Activated CD8-positive, alpha-beta memory T cell treated with anti-CD3 and anti-CD28 coated beads for 1 hour (primary cell): ENCODE data around the gene EBPL.
"Not testable (repeated sequence)": the region's sequence is repeated elsewhere in the genome, so short reads cannot be mapped to it uniquely, and the experiment has no call there.

Source experiments
- DNase-seq, 2 donors: peaks; one replicate each; pipeline ENCODE4 v3.0.0-alpha.2; 2020; ENCODE audit warnings: low read depth in 1 of 2; ENCODE audit errors: extremely low read depth in 1 of 2

EBPL gene

GRCh38 chr13:49690995-49691784 lies at the start of gene EBPL:
TSS of gene EBPL (minus strand) at chr13:49691486. CDS start at chr13:49691424, 62 bp downstream.
- DNase-seq = peak; percentile 77 to 81

DNA sequence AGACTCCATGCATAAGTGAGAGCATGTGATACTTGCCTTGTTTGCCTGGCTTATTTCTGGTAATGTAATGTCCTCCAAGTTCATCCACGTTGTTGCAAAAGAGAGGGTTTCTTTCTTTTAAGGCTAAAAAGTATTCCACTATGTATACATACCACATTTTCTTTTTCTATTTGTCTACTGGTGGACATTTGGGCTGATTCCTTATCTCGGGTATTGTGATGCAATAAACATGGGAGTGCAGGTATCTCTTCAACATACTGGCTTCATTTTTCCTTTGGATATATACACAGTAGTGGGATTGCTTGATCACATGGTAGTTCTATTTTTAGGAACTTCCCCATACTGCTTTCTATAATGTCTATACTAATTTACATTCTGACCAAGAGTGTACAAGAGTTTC lies 49.6 kb upstream of the EBPL start:
- DNase-seq = no peak

GRCh38 chr13:49739498-49740187 lies 48.4 kb upstream of the EBPL start:
- DNase-seq = no peak

DNA sequence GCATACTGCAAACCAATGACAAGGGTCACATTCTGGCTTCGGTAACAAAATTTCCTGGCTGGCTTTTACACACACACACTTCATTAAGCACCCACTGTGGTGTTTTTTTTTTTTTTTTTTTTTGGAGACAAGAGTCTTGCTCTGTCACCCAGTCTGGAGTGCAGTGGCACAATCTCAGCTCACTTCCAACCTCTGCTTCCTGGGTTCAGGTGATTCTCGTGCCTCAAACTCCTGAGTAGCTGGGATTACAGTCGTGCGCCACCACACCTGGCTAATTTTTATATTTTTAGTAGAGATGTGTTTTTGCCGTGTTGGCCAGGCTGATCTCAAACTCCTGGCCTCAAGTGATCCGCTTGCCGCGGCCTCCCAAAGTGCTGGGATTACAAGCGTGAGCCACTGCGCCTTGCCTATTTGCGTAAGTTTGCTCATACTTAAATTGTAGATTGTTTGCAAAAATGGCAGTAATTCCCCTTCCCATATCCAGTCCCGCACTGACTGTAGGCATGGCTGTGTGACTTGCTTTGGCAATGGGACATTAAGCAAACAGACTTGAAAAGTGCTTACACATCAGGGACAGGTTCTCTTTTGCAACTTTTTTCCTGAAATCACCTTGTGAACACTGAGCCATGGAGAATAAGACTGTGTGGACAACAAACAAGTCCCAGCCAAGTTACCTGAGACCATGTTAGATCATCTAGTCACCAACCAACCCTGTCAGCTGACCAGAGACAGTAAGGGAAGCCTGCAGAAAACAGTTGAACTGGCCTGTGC lies 42.1 kb upstream of the EBPL start:
- no peak for DNase-seq

- DNase-seq = no peak
Observed at GRCh38 chr13:49731766-49732165, 40.5 kb upstream of the EBPL start.

- DNase-seq = no peak
Observed at GRCh38 chr13:49716615-49717014, 25.3 kb upstream of the EBPL start.

GRCh38 chr13:49714757-49715156 lies 23.5 kb upstream of the EBPL start:
- no peak for DNase-seq

- no peak for DNase-seq
Observed at GRCh38 chr13:49711218-49711863, 20.1 kb upstream of the EBPL start.

- not testable (repeated sequence) for DNase-seq
Observed at GRCh38 chr13:49704264-49704663, 13.0 kb upstream of the EBPL start.

GRCh38 chr13:49701491-49701890 lies 10.2 kb upstream of the EBPL start:
- no peak for DNase-seq

- no peak for DNase-seq
Observed at GRCh38 chr13:49697468-49697867, 6.2 kb upstream of the EBPL start.

- no peak for DNase-seq
Observed at GRCh38 chr13:49694446-49694845, 3.2 kb upstream of the EBPL start.

DNA sequence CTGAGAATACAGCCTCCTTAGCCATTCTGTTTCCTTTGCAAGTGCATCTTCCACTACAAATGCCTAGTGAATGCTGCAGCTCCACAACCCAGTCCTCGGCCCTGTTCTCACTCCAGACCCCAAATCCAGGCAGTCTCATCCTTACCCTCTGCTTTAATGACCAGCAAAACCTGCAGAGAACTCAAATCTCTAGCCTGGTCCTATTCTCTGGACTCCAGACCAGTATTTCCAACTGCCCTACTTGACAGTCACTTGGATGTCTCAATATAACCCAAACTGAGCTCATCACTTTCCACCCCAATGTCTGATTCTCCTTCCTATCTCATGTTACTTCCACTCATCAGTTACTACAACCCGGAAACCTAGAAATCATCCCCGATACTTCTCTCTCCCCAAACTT lies 2.6 kb upstream of the EBPL start:
- DNase-seq = no peak

- DNase-seq = no peak
Observed at GRCh38 chr13:49693191-49693733, 2.0 kb upstream of the EBPL start.

GRCh38 chr13:49690133-49690994 lies 922 bp downstream of the EBPL start:
- DNase-seq = no peak

DNA sequence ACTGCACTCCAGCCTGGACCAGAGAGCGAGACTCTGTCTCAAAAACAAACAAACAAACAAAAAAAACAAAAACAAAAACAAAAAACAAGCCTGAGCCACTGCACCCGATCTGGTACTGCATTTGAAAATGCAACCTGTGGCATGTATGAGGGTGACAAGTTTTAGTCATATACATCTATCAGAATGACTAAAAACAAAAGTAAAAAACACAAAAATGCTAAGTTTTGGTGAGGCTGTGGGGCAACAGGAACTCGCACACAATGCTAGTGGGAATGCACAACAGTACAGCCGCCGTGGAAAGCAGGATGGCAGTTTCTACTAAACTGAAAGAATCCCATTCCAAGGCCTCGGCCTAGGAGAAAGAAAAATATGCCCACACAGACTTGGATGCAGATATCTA lies 7.8 kb downstream of the EBPL start:
- no peak for DNase-seq

DNA sequence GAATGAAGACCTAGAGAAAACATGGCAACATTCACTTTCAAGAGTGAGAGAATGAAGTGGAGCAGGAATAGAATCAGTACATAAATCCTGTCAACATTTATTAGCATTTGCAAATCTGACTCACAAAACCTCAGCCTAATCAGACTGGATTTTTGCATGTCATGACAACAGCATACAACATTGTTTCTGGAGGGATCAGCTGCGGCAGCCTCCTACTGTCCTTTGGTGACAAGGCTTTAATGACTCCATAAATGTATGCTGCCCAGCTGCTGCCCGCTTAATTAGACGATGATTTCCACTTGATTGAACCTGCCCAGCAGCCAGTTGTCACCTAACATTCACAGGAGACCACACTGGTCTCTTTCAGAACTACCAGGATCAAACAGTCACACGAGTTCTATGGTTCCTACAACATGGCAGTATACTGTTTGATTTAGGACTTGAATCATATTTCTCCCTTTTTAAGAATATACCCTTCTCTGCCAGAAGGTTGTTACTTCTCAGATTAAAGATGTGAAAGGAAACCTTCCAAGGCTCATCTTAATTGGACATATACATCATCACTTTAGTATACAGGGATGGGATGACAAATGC lies 9.3 kb downstream of the EBPL start:
- DNase-seq = no peak

- no peak for DNase-seq
Observed at GRCh38 chr13:49679246-49679645, 12.0 kb downstream of the EBPL start.

DNA sequence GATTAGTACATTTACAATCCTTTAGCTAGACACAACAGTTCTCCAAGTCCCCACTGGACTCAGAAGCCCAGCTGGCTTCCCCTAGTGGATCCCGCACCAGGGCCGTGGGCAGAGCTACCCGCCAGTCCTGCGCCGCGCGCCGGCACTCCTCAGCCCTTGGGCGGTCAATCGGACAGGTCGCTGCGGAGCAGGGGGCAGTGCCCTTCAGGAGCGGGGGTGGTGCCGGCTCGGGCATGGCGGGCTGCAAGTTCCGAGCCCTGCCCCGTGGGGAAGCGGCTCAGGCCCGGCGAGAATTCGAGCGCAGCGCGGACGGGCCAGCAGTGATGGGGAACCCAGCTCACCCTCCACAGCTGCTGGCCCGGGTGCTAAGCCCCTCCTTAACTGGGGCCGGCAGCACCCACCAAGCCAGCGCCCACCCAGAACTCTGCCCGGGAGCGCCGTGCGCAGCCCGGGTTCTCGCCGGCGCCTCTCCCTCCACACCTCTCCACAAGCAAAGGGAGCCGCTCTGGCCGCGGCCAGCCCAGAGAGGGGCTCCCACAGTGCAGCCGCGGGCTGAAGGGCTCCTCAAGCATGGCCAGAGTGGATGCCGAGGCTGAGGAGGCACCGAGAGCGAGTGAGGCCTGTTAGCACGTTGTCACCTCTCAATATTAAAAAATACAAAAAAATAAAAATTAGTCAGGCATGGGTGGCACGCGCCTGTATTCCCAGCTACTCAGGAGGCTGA lies 12.9 kb downstream of the EBPL start:
- DNase-seq = no peak
